Caco-2 (cell line): Measurements from ENCODE around the gene PCDHGB2. TPM values are rescaled to one million over a fixed set of nuclear protein-coding genes. Genes with fewer than 3 reads are reported as not detected.

Experiments
- BruUV-seq: library from RNA; stranded (reverse); fragments of 400-500 nt; replicated peaks from 2 replicates; lab custom pipeline; 2021; lab: Mats Ljungman, UMichigan
- CTCF ChIA-PET: fragments of 300-600 bp; sonication (Branson Sonifier 250); formaldehyde crosslinking; loops from one replicate; lab custom pipeline; 2022; ENCODE audit warnings: antibody characterized with exemption; lab: Charles Lee
- POLR2A ChIA-PET: fragments of 300-600 bp; sonication (Branson Sonifier 250); formaldehyde crosslinking; loops from one replicate; lab custom pipeline; 2022; ENCODE audit warnings: antibody characterized with exemption; lab: Charles Lee
- DNase-seq, 2 experiments: peaks; one replicate each; pipeline versions ENCODE4 v3.0.0 to v3.0.0-alpha.2; 2020 to 2022
- H3K27me3 ChIP-seq: replicated peaks from 2 replicates; pipeline ENCODE4 v1.6.0; 2011; ENCODE audit warnings: low read length; ENCODE audit not compliant: control insufficient read depth, insufficient read depth
- H3K36me3 ChIP-seq: 2 replicates; pipeline ENCODE4 v1.5.1; 2011; ENCODE audit warnings: low read length; ENCODE audit not compliant: control insufficient read depth, insufficient read depth
- H3K4me1 ChIP-seq: fragments of 250-450 bp; sonication (Bioruptor Pico); 2 replicates; pipeline ENCODE4 v1.5.1; 2020; ENCODE audit warnings: mild to moderate bottlenecking
- H3K4me3 ChIP-seq: 2 replicates; pipeline ENCODE4 v1.5.1; 2011; ENCODE audit warnings: low read depth, mild to moderate bottlenecking, control low read depth, low read length
- H3K9me3 ChIP-seq: fragments of 250-450 bp; sonication (Bioruptor Pico); 2 replicates; pipeline ENCODE4 v1.5.1; 2020; ENCODE audit warnings: mild to moderate bottlenecking, moderate library complexity
- H3K27ac Mint-ChIP-seq: one replicate; pipeline ENCODE4 v1.8.0; 2022; ENCODE audit warnings: mixed read lengths; ENCODE audit not compliant: unreplicated experiment
- H3K27me3 Mint-ChIP-seq: one replicate; pipeline ENCODE4 v1.8.0; 2022; ENCODE audit warnings: mixed read lengths; ENCODE audit not compliant: insufficient read depth, unreplicated experiment
- H3K36me3 Mint-ChIP-seq: one replicate; pipeline ENCODE4 v1.8.0; 2022; ENCODE audit warnings: mild to moderate bottlenecking, mixed read lengths; ENCODE audit not compliant: insufficient read depth, unreplicated experiment
- H3K4me1 Mint-ChIP-seq: one replicate; pipeline ENCODE4 v1.8.0; 2022; ENCODE audit warnings: low read depth, mixed read lengths; ENCODE audit not compliant: unreplicated experiment
- H3K4me3 Mint-ChIP-seq: one replicate; pipeline ENCODE4 v1.8.0; 2022; ENCODE audit warnings: mild to moderate bottlenecking, moderate library complexity, mixed read lengths; ENCODE audit not compliant: unreplicated experiment
- H3K9me3 Mint-ChIP-seq: one replicate; pipeline ENCODE4 v1.8.0; 2022; ENCODE audit warnings: mixed read lengths; ENCODE audit not compliant: unreplicated experiment
- CTCF ChIP-seq, 2 experiments: fragments of 200-600 bp in 1 of 2; IDR thresholded peaks; 1 replicate in 1 of 2; 2 replicates in 1 of 2; pipeline versions ENCODE4 v1.5.1 to v1.8.0; 2011 to 2022; ENCODE audit warnings: antibody characterized with exemption in 1 of 2, control low read depth in 1 of 2, inconsistent platforms in 1 of 2, low read depth in 1 of 2, low read length in 1 of 2, mild to moderate bottlenecking in 1 of 2, moderate library complexity in 1 of 2; ENCODE audit not compliant: insufficient read depth in 1 of 2, severe bottlenecking in 1 of 2, unreplicated experiment in 1 of 2
- intact Hi-C: fragments of 100-400 bp; cut with micrococcal nuclease; formaldehyde crosslinking; loops from one replicate; pipeline ENCODE4 v1.10.0; 2022; ENCODE audit not compliant: unreplicated experiment
- total RNA-seq: library from RNA; stranded (reverse); gene quantifications from 2 replicates; pipeline ENCODE4 v1.2.3, GENCODE V29; 2022

Gene PCDHGB2
- total RNA-seq, 1 experiment from 2014 or later = 1.3 TPM

DNA sequence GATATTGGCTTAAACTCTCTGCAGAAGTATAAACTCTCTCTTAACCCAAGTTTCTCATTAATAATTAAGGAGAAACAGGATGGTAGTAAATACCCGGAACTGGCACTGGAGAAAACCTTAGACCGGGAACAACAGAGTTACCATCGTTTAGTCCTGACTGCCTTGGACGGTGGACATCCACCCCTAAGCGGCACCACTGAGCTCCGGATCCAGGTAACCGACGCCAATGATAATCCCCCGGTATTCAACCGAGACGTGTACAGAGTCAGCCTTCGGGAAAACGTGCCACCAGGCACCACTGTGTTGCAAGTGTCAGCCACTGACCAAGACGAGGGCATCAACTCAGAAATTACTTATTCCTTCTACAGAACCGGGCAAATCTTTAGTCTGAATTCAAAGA, 38.8 kb downstream of the PCDHGB2 start:
- no peaks in the 10 kb centered on the region for H3K4me1 Mint-ChIP-seq
- H3K27ac Mint-ChIP-seq = no peak overlapping the region
- H3K36me3 Mint-ChIP-seq = peaks cover 14% of the 10 kb centered on the region
- Histone ChIP-seq H3K36me3 (no peaks in the 10 kb centered on the region), H3K27me3 (no peaks in the 10 kb centered on the region), H3K4me1 (no peaks in the 10 kb centered on the region), H3K9me3 (peaks cover 17% of the 10 kb centered on the region), H3K4me3 (no peak overlapping the region)
- intact Hi-C loops = no loop called here
- H3K27me3 Mint-ChIP-seq = no peaks in the 10 kb centered on the region
- no peak for DNase-seq
- CTCF ChIA-PET = interaction anchor here (0.6 to 2.1 kb wide), 3 partner anchors 126 to 165 kb away, joined by 4 to 9 read pairs (median 6); no protein-coding TSS in a partner anchor
- TSS peak; percentile 45 for BruUV-seq
- peak overlapping the region; percentile 28 for H3K4me3 Mint-ChIP-seq
- peaks cover 11% of the 10 kb centered on the region for H3K9me3 Mint-ChIP-seq
- no peak for TF ChIP-seq CTCF (IDR thresholded peaks at IDR 0.05; ENCODE audit: insufficient read depth in 1 of 2, low read depth in 1 of 2, low read length in 1 of 2, severe bottlenecking in 1 of 2, unreplicated experiment in 1 of 2)
- POLR2A ChIA-PET = no interaction called here

- Histone ChIP-seq H3K4me3 (no peak overlapping the region), H3K9me3 (peaks cover 17% of the 10 kb centered on the region), H3K4me1 (no peaks in the 10 kb centered on the region), H3K27me3 (no peaks in the 10 kb centered on the region), H3K36me3 (no peaks in the 10 kb centered on the region)
- no peaks in the 10 kb centered on the region for H3K4me1 Mint-ChIP-seq
- BruUV-seq = no TSS peak
- TF ChIP-seq CTCF (IDR thresholded peaks at IDR 0.05; ENCODE audit: insufficient read depth in 1 of 2, low read depth in 1 of 2, low read length in 1 of 2, severe bottlenecking in 1 of 2, unreplicated experiment in 1 of 2) = no peak
- no peaks in the 10 kb centered on the region for H3K27me3 Mint-ChIP-seq
- ChIA-PET CTCF (interaction anchor here (0.9 kb wide), 1 partner anchor 164 kb away, joined by 4 read pairs; no protein-coding TSS in a partner anchor), POLR2A (no interaction called here)
- peaks cover 11% of the 10 kb centered on the region for H3K9me3 Mint-ChIP-seq
- DNase-seq = no peak
- intact Hi-C loops = no loop called here
- H3K27ac Mint-ChIP-seq = no peak overlapping the region
- peak overlapping the region; percentile 51 for H3K4me3 Mint-ChIP-seq
- peaks cover 17% of the 10 kb centered on the region for H3K36me3 Mint-ChIP-seq
Observed at GRCh38 chr5:141399555-141400258, 39.9 kb downstream of the PCDHGB2 start.

- ChIA-PET POLR2A (no interaction called here), CTCF (no interaction called here)
- H3K4me3 Mint-ChIP-seq = no peak within 1 kb of the TSS
- Histone ChIP-seq H3K27me3 (no peaks in the 10 kb centered on the region), H3K36me3 (no peaks in the 10 kb centered on the region), H3K4me1 (no peaks in the 10 kb centered on the region), H3K9me3 (peaks cover 19% of the 10 kb centered on the region), H3K4me3 (no peak within 1 kb of the TSS)
- BruUV-seq = no TSS peak
- peaks cover 11% of the 10 kb centered on the region for H3K9me3 Mint-ChIP-seq
- DNase-seq = no peak
- no peaks in the 10 kb centered on the region for H3K4me1 Mint-ChIP-seq
- intact Hi-C loops = no loop called here
- H3K27ac Mint-ChIP-seq = no peak within 1 kb of the TSS
- no peak for TF ChIP-seq CTCF (IDR thresholded peaks at IDR 0.05; ENCODE audit: insufficient read depth in 1 of 2, low read depth in 1 of 2, low read length in 1 of 2, severe bottlenecking in 1 of 2, unreplicated experiment in 1 of 2)
- no peaks in the 10 kb centered on the region for H3K27me3 Mint-ChIP-seq
- H3K36me3 Mint-ChIP-seq = peaks cover 17% of the 10 kb centered on the region
Observed at GRCh38 chr5:141402553-141403243, 42.9 kb downstream of the PCDHGB2 start, which contains the start of gene PCDHGA9. Gene PCDHGA9 (plus strand): TSS chr5:141402778. CDS start chr5:141402953, 175 bp downstream.
